Peyer's patch (tissue), 4 donors: ENCODE data around the gene HSD3B2.

Source experiments
- CTCF ChIP-seq, 6 experiments: fragments of 450-650 bp in 4 of 6; fragments of 200-600 bp in 2 of 6; sonication (generic) in 1 of 6; IDR thresholded peaks; one replicate each; pipeline ENCODE4 v1.5.1; 2017 to 2019; ENCODE audit warnings: antibody characterized with exemption in 6 of 6, mild to moderate bottlenecking in 3 of 6, moderate library complexity in 1 of 6
- POLR2A ChIP-seq, 2 donors: fragments of 450-650 bp; IDR thresholded peaks; one replicate each; pipeline ENCODE4 v1.5.1; 2017; ENCODE audit warnings: antibody characterized with exemption in 2 of 2, mild to moderate bottlenecking in 2 of 2, moderate library complexity in 2 of 2

GRCh38 chr1:119463569-119463968 lies 48.6 kb downstream of the HSD3B2 start:
- no peak for TF ChIP-seq CTCF (IDR thresholded peaks at IDR 0.05)
- TF ChIP-seq POLR2A (IDR thresholded peaks at IDR 0.05): no peak
